ENCODE data around the gene PCSK2. TPM values are rescaled to one million over a fixed set of nuclear protein-coding genes. Genes with fewer than 3 reads are reported as not detected.

Gene PCSK2
- total RNA-seq, 4 donors from 2014 or later, result 5.3 to 18.1 (median 10.9) TPM

DNA sequence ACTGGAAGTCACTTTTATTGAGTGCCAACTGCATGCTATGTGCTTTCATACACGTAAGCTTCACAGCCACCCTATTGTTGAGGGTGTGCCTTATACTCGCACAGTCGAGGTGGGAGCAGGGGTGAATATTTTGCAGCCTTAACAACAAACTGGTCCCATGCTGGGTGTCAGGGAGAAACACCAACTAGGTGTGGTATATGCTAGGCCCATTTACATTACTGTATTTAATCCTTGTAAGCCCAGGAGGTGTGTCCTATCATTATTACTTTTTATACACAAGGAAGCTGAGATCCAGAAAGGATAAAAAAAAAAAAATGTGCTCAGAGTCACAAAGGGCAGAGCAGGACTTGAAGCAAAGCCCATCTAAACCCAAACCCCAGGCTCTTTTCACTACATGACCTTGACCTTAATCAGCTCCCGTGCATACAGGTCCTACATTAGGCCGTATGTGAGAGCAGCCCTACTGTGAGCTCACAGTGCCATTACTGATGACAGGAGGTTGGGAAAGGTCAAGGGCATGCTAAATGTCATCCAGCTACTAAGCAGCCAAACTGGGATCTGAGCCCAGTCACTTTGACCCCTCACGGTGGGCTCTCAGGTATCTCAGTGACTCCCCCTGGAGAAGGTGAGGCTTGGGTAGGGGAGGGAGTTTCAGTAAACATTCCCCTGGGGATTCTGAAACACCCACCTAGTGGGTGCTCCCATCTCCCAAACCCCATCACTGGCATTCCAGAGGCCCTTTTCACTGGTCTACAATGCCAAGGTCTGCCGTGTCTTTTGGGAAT, 242.6 kb downstream of the PCSK2 start:
- 86 to 87% methylated on average over 7 of the region's 7 CpGs for WGBS, 2 donors
- TF ChIP-seq, protein P1, sequence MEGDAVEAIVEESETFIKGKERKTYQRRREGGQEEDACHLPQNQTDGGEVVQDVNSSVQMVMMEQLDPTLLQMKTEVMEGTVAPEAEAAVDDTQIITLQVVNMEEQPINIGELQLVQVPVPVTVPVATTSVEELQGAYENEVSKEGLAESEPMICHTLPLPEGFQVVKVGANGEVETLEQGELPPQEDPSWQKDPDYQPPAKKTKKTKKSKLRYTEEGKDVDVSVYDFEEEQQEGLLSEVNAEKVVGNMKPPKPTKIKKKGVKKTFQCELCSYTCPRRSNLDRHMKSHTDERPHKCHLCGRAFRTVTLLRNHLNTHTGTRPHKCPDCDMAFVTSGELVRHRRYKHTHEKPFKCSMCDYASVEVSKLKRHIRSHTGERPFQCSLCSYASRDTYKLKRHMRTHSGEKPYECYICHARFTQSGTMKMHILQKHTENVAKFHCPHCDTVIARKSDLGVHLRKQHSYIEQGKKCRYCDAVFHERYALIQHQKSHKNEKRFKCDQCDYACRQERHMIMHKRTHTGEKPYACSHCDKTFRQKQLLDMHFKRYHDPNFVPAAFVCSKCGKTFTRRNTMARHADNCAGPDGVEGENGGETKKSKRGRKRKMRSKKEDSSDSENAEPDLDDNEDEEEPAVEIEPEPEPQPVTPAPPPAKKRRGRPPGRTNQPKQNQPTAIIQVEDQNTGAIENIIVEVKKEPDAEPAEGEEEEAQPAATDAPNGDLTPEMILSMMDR (IDR thresholded peaks at IDR 0.05), result no peak
- intact Hi-C loops (cut with DNase I; ENCODE audit: low total_unique reads), result no loop called here
- no peak for DNase-seq (ENCODE audit: low spot score in 2 of 2)
- H3K4me3 ChIP-seq (ENCODE audit: low read depth, poor library complexity, severe bottlenecking), result no peak overlapping the region

DNA sequence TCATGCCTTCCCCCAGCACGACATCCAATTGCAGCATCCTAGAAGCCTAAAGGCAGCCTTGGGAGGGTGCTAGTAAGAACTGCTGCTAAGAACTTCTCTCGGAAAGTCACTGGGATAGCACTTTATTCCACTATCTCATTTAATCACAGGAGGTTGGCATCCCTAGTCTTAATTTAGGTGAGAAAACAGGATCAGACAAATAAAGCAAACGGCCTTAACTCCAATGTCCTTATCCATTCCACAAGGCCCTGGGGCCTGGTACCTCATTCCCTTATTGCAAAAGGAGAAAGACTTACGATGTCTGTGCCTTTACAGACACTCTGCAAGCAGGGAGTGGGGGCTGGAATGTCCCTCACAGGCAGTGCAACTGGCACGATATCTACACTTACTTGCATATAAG, 243.7 kb downstream of the PCSK2 start:
- intact Hi-C loops (cut with DNase I; ENCODE audit: low total_unique reads), result no loop called here
- no peak for DNase-seq (ENCODE audit: low spot score in 2 of 2)
- WGBS, 2 donors, result 90 to 94% methylated on average over 5 of the region's 5 CpGs
- no peak for TF ChIP-seq POLR2A (IDR thresholded peaks at IDR 0.05)
- TF ChIP-seq, protein P1 (IDR thresholded peaks at IDR 0.05), result no peak
- no peak overlapping the region for H3K4me3 ChIP-seq (ENCODE audit: low read depth, poor library complexity, severe bottlenecking)

DNA sequence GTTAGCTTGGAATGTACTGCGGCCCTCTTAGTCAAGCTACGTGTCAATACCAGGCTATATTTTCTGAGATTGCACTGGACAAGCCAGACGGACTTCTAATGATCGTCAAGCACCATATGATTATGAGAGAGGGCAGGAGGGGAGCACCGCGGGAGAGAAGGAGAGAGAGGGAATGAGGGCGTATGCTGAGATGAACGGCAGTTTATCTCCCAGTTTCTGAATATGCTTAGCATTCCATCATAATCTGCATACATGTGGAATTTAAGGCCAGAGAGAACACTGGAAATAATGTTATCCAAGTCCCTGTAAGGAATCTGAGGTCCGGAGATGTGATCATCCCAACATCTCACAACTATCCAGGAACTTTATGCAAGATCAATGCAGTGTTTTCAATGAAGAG, 244.1 kb downstream of the PCSK2 start:
- no peak overlapping the region for H3K4me3 ChIP-seq (ENCODE audit: low read depth, poor library complexity, severe bottlenecking)
- no peak for TF ChIP-seq POLR2A (IDR thresholded peaks at IDR 0.05)
- TF ChIP-seq, protein P1 (IDR thresholded peaks at IDR 0.05), result no peak
- 91 to 94% methylated on average over 9 of the region's 9 CpGs for WGBS, 2 donors
- intact Hi-C loops (cut with DNase I; ENCODE audit: low total_unique reads), result no loop called here
- no peak for DNase-seq (ENCODE audit: low spot score in 2 of 2)

DNA sequence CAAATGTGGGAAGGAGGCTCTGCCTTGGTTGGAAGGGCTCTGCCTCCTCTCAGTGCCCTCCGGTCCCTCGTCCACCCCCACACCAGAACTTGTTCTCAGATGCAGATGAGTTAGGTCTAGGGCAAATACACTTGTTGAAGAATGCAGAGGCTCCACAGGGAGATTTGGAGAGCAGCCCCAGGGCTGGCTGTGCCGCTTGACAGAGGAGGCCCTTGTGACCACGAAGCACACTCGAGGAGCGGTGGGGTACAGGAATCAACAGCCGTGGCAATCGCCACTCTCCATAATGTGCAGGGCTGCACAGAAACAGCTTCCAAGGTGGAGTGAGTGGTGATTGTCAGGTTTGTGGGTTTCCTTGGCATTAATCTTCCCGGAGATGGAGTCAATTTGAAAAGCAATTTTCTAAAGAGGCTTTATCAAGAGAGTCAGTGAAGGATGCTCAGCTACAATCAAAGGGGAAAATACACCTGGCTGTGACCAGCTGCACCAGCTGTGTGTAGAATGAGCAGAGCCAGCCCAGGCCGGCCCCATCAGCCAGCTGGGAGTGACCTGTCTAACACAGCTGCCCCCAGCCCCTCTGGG, 244.9 kb downstream of the PCSK2 start:
- WGBS, 2 donors, result 81 to 82% methylated on average over 10 of the region's 10 CpGs
- TF ChIP-seq, protein P1 (IDR thresholded peaks at IDR 0.05), result no peak
- TF ChIP-seq POLR2A (IDR thresholded peaks at IDR 0.05), result no peak
- DNase-seq (ENCODE audit: low spot score in 2 of 2), result no peak
- H3K4me3 ChIP-seq (ENCODE audit: low read depth, poor library complexity, severe bottlenecking), result no peak overlapping the region
- intact Hi-C loops (cut with DNase I; ENCODE audit: low total_unique reads), result no loop called here

DNA sequence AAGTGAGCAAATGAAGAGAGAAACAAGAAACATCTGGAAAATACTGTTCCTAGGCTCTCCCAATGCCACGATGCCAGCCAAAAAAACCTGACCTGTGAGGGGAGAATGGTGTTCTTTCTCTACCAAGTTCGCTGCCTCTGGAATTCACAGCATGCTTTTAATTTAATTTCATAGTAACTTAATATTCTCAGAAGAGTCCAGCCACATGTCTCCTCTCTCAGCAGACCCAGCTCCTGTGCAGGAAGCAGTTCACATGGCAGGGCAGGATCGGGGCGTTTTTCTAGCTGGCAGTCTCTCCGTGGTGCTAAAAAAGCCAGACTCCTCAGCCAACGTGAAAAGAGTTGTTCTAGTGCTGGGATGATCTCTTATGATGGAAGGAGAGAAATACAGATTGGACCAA, 246.8 kb downstream of the PCSK2 start:
- DNase-seq (ENCODE audit: low spot score in 2 of 2), result no peak
- WGBS, 2 donors, result 57 to 60% methylated on average over 6 of the region's 6 CpGs
- no peak overlapping the region for H3K4me3 ChIP-seq (ENCODE audit: low read depth, poor library complexity, severe bottlenecking)
- intact Hi-C loops (cut with DNase I; ENCODE audit: low total_unique reads), result no loop called here
- TF ChIP-seq, protein P1 (IDR thresholded peaks at IDR 0.05), result no peak
- TF ChIP-seq POLR2A (IDR thresholded peaks at IDR 0.05), result no peak

Measured in lower leg skin (tissue), 4 donors.